ENCODE measurements around the gene CLCN2. TPM values are rescaled to one million over a fixed set of nuclear protein-coding genes. Genes with fewer than 3 reads are reported as not detected.

Gene CLCN2
- total RNA-seq, 1 donor: 0.63 TPM

DNA sequence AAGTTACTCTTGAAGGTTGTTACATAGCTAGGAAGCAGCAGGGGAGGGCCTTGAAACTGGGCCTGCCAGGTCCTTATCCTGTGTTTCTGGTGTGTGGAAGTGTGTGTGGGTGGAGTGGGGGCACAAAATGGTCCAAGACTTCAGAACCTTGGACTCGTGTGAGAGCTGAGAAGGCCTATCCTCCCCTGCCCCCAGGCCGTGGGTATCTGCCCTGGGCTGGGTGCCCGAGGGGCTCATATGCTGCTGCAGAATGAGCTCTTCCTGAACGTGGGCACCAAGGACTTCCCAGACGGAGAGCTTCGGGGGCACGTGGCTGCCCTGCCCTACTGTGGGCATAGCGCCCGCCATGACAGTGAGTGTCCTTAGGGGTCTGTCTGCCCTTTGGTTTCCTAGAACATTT is 22.9 kb upstream of the CLCN2 start:
- peaks cover 22% of the 10 kb centered on the region for H3K27me3 ChIP-seq (ENCODE audit: insufficient read depth, low read length)
- no peaks in the 10 kb centered on the region for H3K9me3 ChIP-seq (ENCODE audit: low read depth, low read length)
- no peak overlapping the region for H3K4me3 ChIP-seq (ENCODE audit: low read length)
- peaks cover 15% of the 10 kb centered on the region for H3K4me1 ChIP-seq (ENCODE audit: insufficient read depth, low read length)

DNA sequence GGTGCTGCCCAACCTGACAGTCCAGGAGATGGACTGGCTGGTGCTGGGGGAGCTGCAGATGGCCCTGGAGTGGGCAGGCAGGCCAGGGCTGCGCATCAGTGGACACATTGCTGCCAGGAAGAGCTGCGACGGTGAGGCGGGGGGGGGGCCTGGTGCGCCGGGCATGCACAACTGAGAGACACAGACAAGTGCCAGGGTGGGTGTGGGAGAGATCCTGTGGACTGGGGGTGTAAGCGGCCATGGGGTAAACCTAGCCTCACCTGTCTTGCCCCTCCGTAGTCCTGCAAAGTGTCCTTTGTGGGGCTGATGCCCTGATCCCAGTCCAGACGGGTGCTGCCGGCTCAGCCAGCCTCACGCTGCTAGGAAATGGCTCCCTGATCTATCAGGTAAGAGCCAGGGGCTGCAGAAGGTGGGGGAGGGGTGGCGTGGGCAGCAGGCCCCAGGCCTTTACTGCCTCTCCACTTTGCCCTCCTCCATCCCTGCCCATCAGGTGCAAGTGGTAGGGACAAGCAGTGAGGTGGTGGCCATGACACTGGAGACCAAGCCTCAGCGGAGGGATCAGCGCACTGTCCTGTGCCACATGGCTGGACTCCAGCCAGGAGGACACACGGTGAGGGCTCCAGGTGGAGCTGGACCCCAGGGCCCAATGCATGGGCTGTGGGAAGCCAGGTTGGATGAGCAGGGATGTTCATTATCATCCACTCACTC is 21.8 kb upstream of the CLCN2 start:
- Histone ChIP-seq H3K9me3 (ENCODE audit: low read depth, low read length) (no peaks in the 10 kb centered on the region), H3K27me3 (ENCODE audit: insufficient read depth, low read length) (peaks cover 34% of the 10 kb centered on the region), H3K4me1 (ENCODE audit: insufficient read depth, low read length) (peaks cover 15% of the 10 kb centered on the region), H3K4me3 (ENCODE audit: low read length) (no peak overlapping the region)

DNA sequence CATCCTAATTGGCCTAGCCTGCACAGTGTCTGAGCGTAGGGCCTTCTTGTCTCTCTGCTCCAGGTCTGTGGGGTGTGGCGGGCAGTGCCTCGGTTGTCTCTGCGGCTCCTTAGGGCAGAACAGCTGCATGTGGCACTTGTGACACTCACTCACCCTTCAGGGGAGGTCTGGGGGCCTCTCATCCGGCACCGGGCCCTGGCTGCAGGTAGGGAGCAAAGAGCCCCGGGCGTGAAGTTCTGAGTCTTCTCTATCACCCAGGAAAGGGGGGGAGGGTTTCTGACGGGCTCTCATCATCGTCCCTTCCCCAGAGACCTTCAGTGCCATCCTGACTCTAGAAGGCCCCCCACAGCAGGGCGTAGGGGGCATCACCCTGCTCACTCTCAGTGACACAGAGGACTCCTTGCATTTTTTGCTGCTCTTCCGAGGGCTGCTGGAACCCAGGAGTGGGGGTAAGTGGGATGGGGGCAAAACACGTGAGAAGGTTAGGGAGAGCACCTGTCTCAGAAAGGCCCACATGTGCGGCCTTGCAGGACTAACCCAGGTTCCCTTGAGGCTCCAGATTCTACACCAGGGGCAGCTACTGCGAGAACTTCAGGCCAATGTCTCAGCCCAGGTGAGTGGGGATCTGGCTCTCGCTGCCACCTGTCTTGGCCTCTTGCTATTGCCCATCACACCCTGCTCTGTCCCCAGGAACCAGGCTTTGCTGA is 21.1 kb upstream of the CLCN2 start:
- Histone ChIP-seq H3K4me1 (ENCODE audit: insufficient read depth, low read length) (peaks cover 15% of the 10 kb centered on the region), H3K9me3 (ENCODE audit: low read depth, low read length) (no peaks in the 10 kb centered on the region), H3K27me3 (ENCODE audit: insufficient read depth, low read length) (peaks cover 41% of the 10 kb centered on the region), H3K4me3 (ENCODE audit: low read length) (no peak overlapping the region)

DNA sequence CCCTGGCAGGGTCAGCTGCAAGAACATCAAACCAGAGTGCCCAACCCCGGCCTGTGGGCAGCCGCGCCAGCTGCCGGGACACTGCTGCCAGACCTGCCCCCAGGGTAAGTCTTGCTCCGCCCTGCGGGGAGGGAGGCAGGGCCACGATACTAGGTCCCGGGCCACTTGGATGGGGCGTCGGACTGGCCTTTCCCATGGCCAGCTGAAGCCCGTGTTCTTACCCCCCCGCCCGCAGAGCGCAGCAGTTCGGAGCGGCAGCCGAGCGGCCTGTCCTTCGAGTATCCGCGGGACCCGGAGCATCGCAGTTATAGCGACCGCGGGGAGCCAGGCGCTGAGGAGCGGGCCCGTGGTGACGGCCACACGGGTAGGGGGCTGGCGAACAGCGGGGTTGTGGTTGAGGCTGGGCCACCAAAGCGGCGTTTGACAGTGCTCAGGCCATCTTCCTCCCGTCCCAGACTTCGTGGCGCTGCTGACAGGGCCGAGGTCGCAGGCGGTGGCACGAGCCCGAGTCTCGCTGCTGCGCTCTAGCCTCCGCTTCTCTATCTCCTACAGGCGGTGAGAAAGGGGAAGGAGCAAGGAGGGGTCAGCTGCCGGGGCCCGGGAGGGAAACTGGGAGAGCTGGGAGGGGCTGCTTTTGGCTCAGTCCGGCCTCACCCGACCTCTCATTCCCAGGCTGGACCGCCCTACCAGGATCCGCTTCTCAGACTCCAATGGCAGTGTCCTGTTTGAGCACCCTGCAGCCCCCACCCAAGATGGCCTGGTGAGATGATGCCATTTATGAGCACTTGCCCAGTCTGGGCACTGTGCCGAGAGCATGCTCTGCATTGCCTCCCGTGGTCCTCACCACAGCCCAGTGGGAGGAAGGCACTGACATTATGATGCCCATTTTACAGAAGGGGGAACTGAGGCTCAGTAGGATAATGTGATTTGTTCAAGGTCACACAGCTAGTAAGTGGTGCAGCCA is 20.1 kb upstream of the CLCN2 start:
- H3K9me3 ChIP-seq (ENCODE audit: low read depth, low read length): no peaks in the 10 kb centered on the region
- no peak overlapping the region for H3K4me3 ChIP-seq (ENCODE audit: low read length)
- peaks cover 44% of the 10 kb centered on the region for H3K27me3 ChIP-seq (ENCODE audit: insufficient read depth, low read length)
- H3K4me1 ChIP-seq (ENCODE audit: insufficient read depth, low read length): peaks cover 15% of the 10 kb centered on the region

DNA sequence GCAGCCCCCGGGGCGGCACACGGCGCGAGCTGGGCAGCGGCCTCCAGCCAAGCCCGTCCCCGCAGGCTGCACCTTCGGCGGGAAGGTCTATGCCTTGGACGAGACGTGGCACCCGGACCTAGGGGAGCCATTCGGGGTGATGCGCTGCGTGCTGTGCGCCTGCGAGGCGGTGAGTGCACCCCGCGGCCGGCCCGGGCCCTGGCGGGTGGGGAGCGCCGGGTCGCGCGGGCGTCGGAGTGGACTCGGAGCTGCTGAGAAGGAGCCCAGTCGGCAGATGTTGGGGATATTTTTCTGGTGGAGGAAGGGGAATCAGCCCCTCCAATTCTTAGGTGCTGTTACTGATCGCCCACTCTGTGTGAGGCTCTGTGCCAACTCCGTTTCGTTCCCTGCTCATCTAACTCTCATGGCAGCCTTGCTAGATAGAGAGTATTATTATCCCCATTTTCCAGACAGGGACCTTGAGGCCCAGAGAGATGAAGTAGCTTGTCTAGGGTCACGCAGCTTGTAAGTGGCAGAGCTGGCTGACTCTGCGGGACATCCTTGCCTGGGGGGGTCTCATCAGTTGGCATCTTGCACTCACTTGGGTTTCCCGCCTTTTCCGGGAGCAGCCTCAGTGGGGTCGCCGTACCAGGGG is 19.3 kb upstream of the CLCN2 start:
- H3K9me3 ChIP-seq (ENCODE audit: low read depth, low read length): no peaks in the 10 kb centered on the region
- peaks cover 15% of the 10 kb centered on the region for H3K4me1 ChIP-seq (ENCODE audit: insufficient read depth, low read length)
- peaks cover 44% of the 10 kb centered on the region for H3K27me3 ChIP-seq (ENCODE audit: insufficient read depth, low read length)
- H3K4me3 ChIP-seq (ENCODE audit: low read length): no peak overlapping the region

DNA sequence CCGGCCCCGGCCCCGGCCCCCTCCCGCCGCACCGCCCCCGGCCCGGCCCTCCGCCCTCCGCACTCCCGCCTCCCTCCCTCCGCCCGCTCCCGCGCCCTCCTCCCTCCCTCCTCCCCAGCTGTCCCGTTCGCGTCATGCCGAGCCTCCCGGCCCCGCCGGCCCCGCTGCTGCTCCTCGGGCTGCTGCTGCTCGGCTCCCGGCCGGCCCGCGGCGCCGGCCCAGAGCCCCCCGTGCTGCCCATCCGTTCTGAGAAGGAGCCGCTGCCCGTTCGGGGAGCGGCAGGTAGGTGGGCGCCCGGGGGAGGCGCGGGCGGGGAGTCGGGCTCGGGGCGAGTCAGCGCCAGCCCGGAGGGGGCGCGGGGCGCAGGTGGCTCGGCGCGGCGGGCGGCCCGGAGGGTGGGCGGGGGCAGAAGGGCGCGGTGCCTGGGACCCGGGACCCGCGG is 18.8 kb upstream of the CLCN2 start:
- H3K9me3 ChIP-seq (ENCODE audit: low read depth, low read length): no peaks in the 10 kb centered on the region
- H3K4me3 ChIP-seq (ENCODE audit: low read length): no peak overlapping the region
- H3K4me1 ChIP-seq (ENCODE audit: insufficient read depth, low read length): peaks cover 15% of the 10 kb centered on the region
- H3K27me3 ChIP-seq (ENCODE audit: insufficient read depth, low read length): peaks cover 46% of the 10 kb centered on the region

DNA sequence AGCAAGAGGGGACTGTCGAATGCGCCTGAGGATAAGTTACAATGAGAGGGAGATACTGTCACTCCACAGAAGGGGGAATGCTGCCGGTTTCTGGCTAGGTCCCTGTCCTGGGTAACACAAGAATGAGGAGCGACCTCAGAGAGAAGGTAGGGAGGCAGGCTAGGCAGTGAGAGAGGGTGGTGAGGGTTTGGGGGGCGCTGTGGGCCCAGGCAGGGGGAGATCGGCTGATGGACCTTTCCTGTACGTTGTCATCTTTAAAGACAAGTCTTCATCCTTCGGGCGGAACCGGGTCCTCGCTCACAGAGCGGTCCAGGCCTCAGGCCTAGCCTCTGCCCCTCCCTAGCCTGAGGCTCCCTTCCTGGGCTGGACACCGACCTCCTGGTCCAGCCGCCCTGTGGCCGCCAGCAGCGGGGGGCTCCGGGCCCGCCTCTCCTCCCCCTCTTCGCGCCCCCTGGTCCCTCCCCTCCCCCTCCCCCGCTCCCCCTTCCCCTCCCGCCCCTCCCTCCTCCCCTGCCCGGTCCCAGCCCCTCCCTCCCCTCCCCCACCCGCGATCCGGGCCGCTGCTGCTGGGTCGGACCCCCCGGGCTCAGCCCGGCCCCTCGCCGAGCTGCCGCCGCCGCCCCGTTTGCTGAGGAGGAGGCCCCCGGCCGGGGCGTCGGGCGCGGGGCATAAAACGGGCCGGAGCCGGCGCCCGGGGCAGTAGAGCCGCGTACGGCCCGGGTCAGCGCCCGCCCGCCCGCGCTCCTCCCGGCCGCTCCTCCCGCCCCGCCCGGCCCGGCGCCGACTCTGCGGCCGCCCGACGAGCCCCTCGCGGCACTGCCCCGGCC is 18.2 kb upstream of the CLCN2 start, which contains the start of gene CHRD:
CHRD (plus strand) TSS at position 697 of the 827 bp plus-strand sequence. CDS start 265 bp downstream, outside the sequence.
- H3K27me3 ChIP-seq (ENCODE audit: insufficient read depth, low read length): peaks cover 47% of the 10 kb centered on the region
- peaks cover 15% of the 10 kb centered on the region for H3K4me1 ChIP-seq (ENCODE audit: insufficient read depth, low read length)
- H3K9me3 ChIP-seq (ENCODE audit: low read depth, low read length): no peaks in the 10 kb centered on the region
- H3K4me3 ChIP-seq (ENCODE audit: low read length): no peak within 1 kb of the TSS

DNA sequence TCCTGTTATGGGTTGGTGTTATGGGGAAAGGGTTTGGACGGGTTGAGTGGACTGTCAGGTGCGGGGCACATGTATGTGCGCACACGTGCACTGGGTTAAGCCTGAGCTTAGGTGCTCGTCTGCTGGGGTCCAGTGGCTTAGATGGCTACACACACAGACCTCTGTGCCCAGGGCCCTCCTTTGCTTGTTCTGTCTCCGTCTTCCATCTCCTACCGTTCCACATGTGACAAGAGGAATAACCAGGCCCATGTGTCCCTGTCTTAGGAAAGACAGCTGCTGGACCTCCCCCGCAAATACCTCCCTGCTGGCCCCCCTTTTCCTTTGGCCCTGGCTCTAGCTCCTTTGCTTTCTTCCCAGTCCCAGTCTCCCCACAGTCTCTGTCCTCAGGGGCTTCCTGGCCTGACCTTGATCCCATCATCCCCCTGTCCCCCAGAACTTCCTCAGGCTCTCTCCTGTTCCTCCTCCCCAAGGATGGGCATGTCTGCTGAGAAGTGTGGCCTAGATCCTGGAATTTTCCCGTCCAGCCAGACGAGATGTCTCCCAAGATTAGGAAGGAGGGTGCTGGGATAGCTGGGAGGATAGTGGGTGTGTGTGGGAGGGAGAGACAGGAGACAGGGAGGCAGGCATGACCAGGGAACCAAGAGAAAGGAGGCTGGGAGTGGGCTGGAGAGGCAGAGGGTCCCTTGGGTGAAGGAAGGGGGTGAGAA is 17.4 kb upstream of the CLCN2 start:
- Histone ChIP-seq H3K4me1 (ENCODE audit: insufficient read depth, low read length) (peaks cover 15% of the 10 kb centered on the region), H3K27me3 (ENCODE audit: insufficient read depth, low read length) (peaks cover 47% of the 10 kb centered on the region), H3K9me3 (ENCODE audit: low read depth, low read length) (no peaks in the 10 kb centered on the region), H3K4me3 (ENCODE audit: low read length) (no peak overlapping the region)

DNA sequence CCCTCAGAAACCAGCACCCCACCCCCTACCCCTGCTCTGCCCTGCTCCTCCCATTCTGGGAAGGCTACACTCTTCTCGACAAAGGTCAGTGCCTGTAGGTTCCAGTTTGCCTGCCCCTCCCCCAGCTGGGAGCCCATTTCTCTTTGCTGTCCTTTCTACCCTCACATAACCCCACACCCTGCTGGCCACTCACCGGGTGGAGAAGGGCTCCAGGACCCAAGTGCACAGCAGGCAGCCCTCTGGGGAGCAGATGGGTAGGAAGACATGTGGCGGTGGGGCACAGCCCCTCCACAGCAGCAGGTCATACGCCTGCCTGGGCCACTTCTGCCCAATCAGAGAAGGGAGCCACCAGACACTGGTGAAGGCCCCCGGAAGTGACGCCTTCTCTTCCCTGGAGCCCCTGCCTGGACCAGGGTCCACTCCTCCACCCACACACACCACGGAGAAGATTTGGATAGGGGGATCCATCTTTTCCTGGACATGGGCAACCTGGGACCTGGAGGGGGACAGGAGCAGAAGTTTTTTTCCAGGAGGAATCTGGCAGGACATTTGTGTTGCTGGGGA is 16.6 kb upstream of the CLCN2 start, which contains the start of gene THPO:
THPO (minus strand) TSS at position 326 of the 564 bp plus-strand sequence. CDS start 1,948 bp downstream, outside the sequence.
- Histone ChIP-seq H3K4me1 (ENCODE audit: insufficient read depth, low read length) (peaks cover 15% of the 10 kb centered on the region), H3K27me3 (ENCODE audit: insufficient read depth, low read length) (peaks cover 47% of the 10 kb centered on the region)

DNA sequence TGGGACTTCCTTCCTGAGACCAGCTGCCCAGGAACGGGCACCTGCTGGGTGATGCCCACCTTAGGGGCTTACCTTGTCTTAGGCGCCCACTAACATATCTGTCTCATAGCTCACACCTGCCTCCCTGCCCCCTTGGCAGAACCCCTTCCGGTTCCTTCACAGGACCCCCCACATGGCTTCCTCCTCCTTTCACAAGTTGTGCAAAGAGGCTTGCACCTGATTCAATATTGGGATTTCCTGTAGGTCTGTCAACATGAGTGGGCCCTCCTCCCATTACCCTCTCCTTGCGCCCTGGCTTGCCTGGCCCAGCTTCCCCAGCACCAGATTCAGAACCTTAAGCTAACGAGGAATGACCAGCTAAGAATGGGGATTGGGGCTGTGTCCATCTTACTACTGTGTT is 16.0 kb upstream of the CLCN2 start:
- Histone ChIP-seq H3K27me3 (ENCODE audit: insufficient read depth, low read length) (peaks cover 45% of the 10 kb centered on the region), H3K9me3 (ENCODE audit: low read depth, low read length) (no peaks in the 10 kb centered on the region), H3K4me3 (ENCODE audit: low read length) (no peak overlapping the region), H3K4me1 (ENCODE audit: insufficient read depth, low read length) (peaks cover 15% of the 10 kb centered on the region)

More for the DNA sequence above, 16.6 kb upstream of the CLCN2 start, which contains the start of gene THPO:
- H3K9me3 ChIP-seq (ENCODE audit: low read depth, low read length): no peaks in the 10 kb centered on the region
- H3K4me3 ChIP-seq (ENCODE audit: low read length): no peak within 1 kb of the TSS

DNA sequence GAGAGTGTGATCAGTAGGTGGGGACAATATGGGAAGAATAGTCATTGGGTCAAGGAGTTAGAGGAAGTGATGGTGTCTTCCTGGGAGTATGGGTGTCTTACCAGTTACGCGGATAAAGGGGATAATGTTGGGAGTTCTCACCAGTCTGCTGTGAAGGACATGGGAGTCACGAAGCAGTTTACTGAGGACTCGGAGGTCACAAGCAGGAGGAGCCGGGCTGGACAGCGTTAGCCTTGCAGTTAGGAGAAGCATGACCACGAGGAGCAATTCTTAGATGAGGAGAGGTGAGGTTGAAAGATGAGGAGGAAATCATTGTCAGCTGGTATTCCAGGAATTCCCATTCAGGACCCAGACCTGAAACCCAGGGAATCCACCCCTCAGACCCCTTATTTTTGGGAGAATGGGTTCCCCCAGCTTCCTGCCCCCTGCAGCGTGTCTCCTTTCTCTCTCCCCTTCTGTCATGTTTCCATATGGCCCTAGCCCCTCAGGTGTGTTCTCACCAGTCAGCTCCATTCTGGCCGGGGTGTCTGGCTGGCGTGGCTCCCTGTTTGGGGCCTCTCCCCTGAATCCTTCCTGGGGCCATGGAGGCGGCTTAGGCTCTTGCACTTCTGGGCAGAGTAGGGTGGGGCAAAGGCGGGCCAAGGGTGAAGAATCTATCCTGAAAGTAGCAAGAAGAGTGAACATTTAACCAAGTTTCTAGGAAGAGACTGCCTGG is 14.5 kb upstream of the CLCN2 start:
- peaks cover 30% of the 10 kb centered on the region for H3K27me3 ChIP-seq (ENCODE audit: insufficient read depth, low read length)
- H3K4me3 ChIP-seq (ENCODE audit: low read length): no peak overlapping the region

DNA sequence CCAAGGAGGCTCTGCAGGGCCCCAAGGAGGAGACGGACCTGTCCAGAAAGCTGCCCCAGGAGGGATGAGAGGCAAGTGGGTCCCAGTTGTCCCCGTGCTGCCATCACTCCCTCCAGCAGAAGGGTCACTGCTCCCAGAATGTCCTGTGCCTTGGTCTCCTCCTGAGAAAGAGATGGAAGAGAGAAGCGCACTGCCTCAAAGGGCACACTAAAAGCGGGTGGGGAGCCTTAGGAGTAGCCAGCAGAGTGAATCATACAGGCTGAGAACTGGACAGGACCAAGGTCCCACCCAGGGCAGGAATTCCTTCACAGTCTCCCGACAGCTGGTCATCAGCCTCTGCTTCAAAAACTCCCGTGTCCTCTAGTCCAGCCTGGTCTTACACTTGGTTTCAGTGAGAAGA is 12.0 kb upstream of the CLCN2 start:
- no peak overlapping the region for H3K4me3 ChIP-seq (ENCODE audit: low read length)
- H3K4me1 ChIP-seq (ENCODE audit: insufficient read depth, low read length): no peaks in the 10 kb centered on the region
- H3K27me3 ChIP-seq (ENCODE audit: insufficient read depth, low read length): peaks cover 15% of the 10 kb centered on the region
- no peaks in the 10 kb centered on the region for H3K9me3 ChIP-seq (ENCODE audit: low read depth, low read length)

More for the DNA sequence above, 14.5 kb upstream of the CLCN2 start:
- no peaks in the 10 kb centered on the region for H3K9me3 ChIP-seq (ENCODE audit: low read depth, low read length)
- peaks cover 5% of the 10 kb centered on the region for H3K4me1 ChIP-seq (ENCODE audit: insufficient read depth, low read length)

All from mononuclear cell (primary cell).